Measurements from ENCODE around the gene CHM.
A peak's percentile ranks its signal among the peaks of the same experiment; 100 is the strongest.

Gene CHM, protein sequence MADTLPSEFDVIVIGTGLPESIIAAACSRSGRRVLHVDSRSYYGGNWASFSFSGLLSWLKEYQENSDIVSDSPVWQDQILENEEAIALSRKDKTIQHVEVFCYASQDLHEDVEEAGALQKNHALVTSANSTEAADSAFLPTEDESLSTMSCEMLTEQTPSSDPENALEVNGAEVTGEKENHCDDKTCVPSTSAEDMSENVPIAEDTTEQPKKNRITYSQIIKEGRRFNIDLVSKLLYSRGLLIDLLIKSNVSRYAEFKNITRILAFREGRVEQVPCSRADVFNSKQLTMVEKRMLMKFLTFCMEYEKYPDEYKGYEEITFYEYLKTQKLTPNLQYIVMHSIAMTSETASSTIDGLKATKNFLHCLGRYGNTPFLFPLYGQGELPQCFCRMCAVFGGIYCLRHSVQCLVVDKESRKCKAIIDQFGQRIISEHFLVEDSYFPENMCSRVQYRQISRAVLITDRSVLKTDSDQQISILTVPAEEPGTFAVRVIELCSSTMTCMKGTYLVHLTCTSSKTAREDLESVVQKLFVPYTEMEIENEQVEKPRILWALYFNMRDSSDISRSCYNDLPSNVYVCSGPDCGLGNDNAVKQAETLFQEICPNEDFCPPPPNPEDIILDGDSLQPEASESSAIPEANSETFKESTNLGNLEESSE

DNA sequence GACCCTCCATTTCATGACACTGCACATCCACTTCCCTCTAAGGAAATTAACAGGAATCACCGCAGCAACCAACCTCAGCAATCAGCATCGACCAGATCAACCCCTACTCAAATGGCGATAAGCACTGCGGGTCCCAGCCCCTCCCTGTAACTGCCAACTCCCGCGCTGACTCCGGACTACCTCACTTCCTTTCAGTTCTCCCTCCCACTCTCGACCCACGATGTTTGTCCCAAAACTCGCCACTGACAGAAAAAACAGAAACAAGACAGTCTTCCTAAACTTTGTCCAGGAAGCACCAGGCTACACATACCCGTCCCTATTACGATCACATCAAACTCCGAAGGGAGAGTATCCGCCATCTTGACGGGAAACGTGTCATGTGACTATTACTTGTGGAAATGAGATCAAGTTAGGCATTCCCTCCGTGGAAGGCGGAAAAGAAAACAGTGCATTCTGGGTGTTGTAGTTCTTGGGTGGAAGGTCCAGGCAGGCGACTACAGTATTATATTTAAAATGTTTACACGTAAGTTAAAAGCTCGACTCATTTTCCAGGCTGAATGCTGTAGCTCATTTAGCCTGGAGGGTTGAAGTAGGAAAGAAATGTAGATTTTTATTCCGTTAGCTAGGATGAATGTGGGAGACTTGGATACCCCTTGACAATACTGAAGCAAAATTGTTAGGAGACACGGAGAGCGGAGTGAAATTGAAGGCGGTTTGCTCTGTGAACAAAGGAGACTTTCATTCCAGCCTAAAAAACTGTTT is at the start of gene CHM:
CHM (minus strand) TSS at position 385 of the 762 bp plus-strand sequence; CDS start at position 359, 26 bp downstream.
- peak; percentile 81 for DNase-seq
- in situ Hi-C loops (cut with HindIII; ENCODE audit: low pct_ligation_motif_present, low sequenced_read_pairs) = no loop called here

DNA sequence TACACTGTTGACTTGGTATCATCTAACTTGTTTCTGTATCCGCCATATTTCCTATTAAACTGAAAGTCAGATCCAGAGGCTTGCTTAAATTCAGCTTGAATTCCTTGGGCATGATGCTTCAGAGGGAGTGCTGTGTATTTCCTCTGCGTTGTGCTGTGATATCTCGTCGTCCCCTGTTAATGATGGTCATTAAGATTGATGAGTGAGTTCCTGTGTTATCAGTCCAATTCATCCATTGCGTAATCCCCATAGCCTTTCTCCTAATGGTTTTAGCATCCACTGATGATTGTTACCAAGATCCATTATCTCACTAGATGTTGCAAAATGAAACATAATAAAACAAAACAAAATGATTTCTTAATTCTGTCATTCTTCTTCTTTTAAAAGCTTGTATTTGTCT is 31.3 kb upstream of the CHM start:
- no peak overlapping the region for H3K27ac ChIP-seq
- in situ Hi-C loops (cut with HindIII; ENCODE audit: low pct_ligation_motif_present, low sequenced_read_pairs) = no loop called here
- TF ChIP-seq, protein P1, sequence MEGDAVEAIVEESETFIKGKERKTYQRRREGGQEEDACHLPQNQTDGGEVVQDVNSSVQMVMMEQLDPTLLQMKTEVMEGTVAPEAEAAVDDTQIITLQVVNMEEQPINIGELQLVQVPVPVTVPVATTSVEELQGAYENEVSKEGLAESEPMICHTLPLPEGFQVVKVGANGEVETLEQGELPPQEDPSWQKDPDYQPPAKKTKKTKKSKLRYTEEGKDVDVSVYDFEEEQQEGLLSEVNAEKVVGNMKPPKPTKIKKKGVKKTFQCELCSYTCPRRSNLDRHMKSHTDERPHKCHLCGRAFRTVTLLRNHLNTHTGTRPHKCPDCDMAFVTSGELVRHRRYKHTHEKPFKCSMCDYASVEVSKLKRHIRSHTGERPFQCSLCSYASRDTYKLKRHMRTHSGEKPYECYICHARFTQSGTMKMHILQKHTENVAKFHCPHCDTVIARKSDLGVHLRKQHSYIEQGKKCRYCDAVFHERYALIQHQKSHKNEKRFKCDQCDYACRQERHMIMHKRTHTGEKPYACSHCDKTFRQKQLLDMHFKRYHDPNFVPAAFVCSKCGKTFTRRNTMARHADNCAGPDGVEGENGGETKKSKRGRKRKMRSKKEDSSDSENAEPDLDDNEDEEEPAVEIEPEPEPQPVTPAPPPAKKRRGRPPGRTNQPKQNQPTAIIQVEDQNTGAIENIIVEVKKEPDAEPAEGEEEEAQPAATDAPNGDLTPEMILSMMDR (IDR thresholded peaks at IDR 0.05; ENCODE audit: low read depth, low read length, missing control alignments) = no peak
- no peak for DNase-seq
- no peak overlapping the region for H3K4me3 ChIP-seq (ENCODE audit: low read depth, low read length)
- H3K27me3 ChIP-seq (replicated peaks) = no peaks in the 10 kb centered on the region
- H3K36me3 ChIP-seq (replicated peaks) = no peaks in the 10 kb centered on the region

More for the DNA sequence above, at the start of gene CHM:
- H3K4me3 ChIP-seq (ENCODE audit: low read depth, low read length) = peak within 1 kb of the TSS; percentile 75
- TF ChIP-seq, protein P1 (IDR thresholded peaks at IDR 0.05; ENCODE audit: low read depth, low read length, missing control alignments) = no peak
- H3K36me3 ChIP-seq (replicated peaks) = no peaks in the 10 kb centered on the region
- no peaks in the 10 kb centered on the region for H3K27me3 ChIP-seq (replicated peaks)
- H3K27ac ChIP-seq = peak within 1 kb of the TSS; percentile 89

DNA sequence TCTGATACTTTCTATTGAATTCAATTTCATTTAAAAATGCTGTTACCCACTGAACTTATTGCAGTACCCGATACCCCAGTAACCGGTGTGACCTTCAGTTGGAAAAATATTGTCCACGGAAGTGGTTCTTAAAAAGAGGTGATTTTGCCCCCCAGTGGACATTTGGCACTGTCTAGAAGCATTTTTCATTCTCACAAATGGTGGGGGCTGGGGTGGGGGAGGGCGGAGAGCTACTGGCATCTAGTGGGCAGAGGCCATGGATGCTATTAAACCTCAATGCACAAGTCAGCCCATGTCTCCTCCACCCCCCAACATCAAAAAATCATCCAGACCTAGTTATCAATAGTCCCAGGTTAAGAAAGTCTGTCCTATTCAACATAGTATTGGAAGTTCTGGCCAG is 19.6 kb upstream of the CHM start:
- Histone ChIP-seq H3K4me3 (ENCODE audit: low read depth, low read length) (no peak overlapping the region), H3K27ac (no peak overlapping the region), H3K36me3 (replicated peaks) (no peaks in the 10 kb centered on the region), H3K27me3 (replicated peaks) (no peaks in the 10 kb centered on the region)
- TF ChIP-seq, protein P1 (IDR thresholded peaks at IDR 0.05; ENCODE audit: low read depth, low read length, missing control alignments) = peak; percentile 28
- no peak for DNase-seq
- in situ Hi-C loops (cut with HindIII; ENCODE audit: low pct_ligation_motif_present, low sequenced_read_pairs) = no loop called here

DNA sequence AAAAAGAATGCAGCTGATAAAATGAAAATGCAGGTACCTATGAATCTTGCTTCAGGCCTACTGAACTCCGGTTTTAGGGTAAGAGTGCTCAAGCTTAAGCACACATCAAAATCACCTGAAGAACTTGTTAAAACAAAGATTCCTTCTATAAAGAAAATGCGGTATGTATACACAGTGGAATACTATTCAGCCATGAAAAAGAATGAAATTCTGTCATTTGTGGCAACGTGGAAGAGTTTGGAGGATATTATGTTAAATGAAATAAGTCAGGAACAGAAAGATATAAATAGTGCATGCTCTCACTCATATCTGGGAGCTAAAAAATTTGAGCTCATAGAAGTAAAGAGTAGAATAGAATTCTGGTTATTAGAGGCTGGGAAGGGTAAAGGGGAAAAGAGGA is 14.0 kb upstream of the CHM start:
- in situ Hi-C loops (cut with HindIII; ENCODE audit: low pct_ligation_motif_present, low sequenced_read_pairs) = no loop called here
- Histone ChIP-seq H3K27ac (no peak overlapping the region), H3K4me3 (ENCODE audit: low read depth, low read length) (no peak overlapping the region), H3K27me3 (replicated peaks) (no peaks in the 10 kb centered on the region), H3K36me3 (replicated peaks) (no peaks in the 10 kb centered on the region)
- TF ChIP-seq, protein P1 (IDR thresholded peaks at IDR 0.05; ENCODE audit: low read depth, low read length, missing control alignments) = no peak
- DNase-seq = no peak

DNA sequence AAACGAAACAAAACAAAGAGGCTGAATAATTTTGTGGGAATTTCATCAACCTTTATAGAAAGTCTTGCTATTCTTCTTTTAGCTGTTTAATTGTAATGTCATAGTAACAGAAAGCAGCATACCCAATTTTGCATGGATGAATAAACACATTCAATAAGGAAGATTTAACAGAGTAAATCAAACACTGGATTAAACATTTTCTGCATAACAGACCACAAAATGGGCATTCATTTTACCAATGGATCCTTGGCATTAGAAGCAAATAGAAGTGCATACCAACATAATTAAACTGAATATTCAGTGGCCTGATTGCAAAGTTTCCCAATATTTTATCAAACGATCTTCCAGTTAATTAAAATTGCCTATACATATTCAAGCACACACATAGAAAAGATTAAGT is 4.4 kb upstream of the CHM start:
- in situ Hi-C loops (cut with HindIII; ENCODE audit: low pct_ligation_motif_present, low sequenced_read_pairs) = no loop called here
- no peak for DNase-seq
- Histone ChIP-seq H3K4me3 (ENCODE audit: low read depth, low read length) (no peak overlapping the region), H3K36me3 (replicated peaks) (no peaks in the 10 kb centered on the region), H3K27ac (no peak overlapping the region), H3K27me3 (replicated peaks) (no peaks in the 10 kb centered on the region)
- TF ChIP-seq, protein P1 (IDR thresholded peaks at IDR 0.05; ENCODE audit: low read depth, low read length, missing control alignments) = no peak

Data from brain microvascular endothelial cell (primary cell).